ENCODE measurements around the gene CCN6.

CCN6 gene

GRCh38 chr6:112062966-112063365 lies 9.1 kb downstream of the CCN6 start:
- TF ChIP-seq, protein P1, sequence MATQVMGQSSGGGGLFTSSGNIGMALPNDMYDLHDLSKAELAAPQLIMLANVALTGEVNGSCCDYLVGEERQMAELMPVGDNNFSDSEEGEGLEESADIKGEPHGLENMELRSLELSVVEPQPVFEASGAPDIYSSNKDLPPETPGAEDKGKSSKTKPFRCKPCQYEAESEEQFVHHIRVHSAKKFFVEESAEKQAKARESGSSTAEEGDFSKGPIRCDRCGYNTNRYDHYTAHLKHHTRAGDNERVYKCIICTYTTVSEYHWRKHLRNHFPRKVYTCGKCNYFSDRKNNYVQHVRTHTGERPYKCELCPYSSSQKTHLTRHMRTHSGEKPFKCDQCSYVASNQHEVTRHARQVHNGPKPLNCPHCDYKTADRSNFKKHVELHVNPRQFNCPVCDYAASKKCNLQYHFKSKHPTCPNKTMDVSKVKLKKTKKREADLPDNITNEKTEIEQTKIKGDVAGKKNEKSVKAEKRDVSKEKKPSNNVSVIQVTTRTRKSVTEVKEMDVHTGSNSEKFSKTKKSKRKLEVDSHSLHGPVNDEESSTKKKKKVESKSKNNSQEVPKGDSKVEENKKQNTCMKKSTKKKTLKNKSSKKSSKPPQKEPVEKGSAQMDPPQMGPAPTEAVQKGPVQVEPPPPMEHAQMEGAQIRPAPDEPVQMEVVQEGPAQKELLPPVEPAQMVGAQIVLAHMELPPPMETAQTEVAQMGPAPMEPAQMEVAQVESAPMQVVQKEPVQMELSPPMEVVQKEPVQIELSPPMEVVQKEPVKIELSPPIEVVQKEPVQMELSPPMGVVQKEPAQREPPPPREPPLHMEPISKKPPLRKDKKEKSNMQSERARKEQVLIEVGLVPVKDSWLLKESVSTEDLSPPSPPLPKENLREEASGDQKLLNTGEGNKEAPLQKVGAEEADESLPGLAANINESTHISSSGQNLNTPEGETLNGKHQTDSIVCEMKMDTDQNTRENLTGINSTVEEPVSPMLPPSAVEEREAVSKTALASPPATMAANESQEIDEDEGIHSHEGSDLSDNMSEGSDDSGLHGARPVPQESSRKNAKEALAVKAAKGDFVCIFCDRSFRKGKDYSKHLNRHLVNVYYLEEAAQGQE (IDR thresholded peaks at IDR 0.05; ENCODE audit: low read depth): no peak
- TF ChIP-seq CREB1 (IDR thresholded peaks at IDR 0.05; ENCODE audit: low read depth) (no peak), RAD21 (IDR thresholded peaks at IDR 0.05; ENCODE audit: low read depth) (no peak), TCF12 (IDR thresholded peaks at IDR 0.05; ENCODE audit: low read depth) (no peak), USF1 (IDR thresholded peaks at IDR 0.05) (no peak), FOXM1 (IDR thresholded peaks at IDR 0.05; ENCODE audit: borderline replicate concordance, low read depth) (no peak), CEBPB (IDR thresholded peaks at IDR 0.05) (no peak), YY1 (IDR thresholded peaks at IDR 0.05; ENCODE audit: low read depth) (no peak), EGR1 (IDR thresholded peaks at IDR 0.05) (no peak), TAF1 (IDR thresholded peaks at IDR 0.05; ENCODE audit: low read depth) (no peak), MAX (IDR thresholded peaks at IDR 0.05) (no peak), TEAD4 (IDR thresholded peaks at IDR 0.05) (no peak), EP300 (IDR thresholded peaks at IDR 0.05; ENCODE audit: borderline replicate concordance) (no peak)

- TF ChIP-seq EGR1 (IDR thresholded peaks at IDR 0.05): no peak
- TF ChIP-seq, protein P1 (IDR thresholded peaks at IDR 0.05; ENCODE audit: low read depth): no peak
- TF ChIP-seq CEBPB (IDR thresholded peaks at IDR 0.05): no peak
- no peak for TF ChIP-seq CREB1 (IDR thresholded peaks at IDR 0.05; ENCODE audit: low read depth)
- no peak for TF ChIP-seq YY1 (IDR thresholded peaks at IDR 0.05; ENCODE audit: low read depth)
- no peak for TF ChIP-seq USF1 (IDR thresholded peaks at IDR 0.05)
These were observed 11.6 kb downstream of the CCN6 start for GRCh38 chr6:112065426-112065986.

GRCh38 chr6:112066606-112067005 lies 12.7 kb downstream of the CCN6 start:
- TF ChIP-seq ZBTB7A (IDR thresholded peaks at IDR 0.05; ENCODE audit: low read depth): no peak
- no peak for TF ChIP-seq CEBPB (IDR thresholded peaks at IDR 0.05)
- TF ChIP-seq EP300 (IDR thresholded peaks at IDR 0.05; ENCODE audit: borderline replicate concordance): no peak
- TF ChIP-seq USF1 (IDR thresholded peaks at IDR 0.05): no peak
- TF ChIP-seq YY1 (IDR thresholded peaks at IDR 0.05; ENCODE audit: low read depth): no peak
- TF ChIP-seq TEAD4 (IDR thresholded peaks at IDR 0.05): no peak
- no peak for TF ChIP-seq TAF1 (IDR thresholded peaks at IDR 0.05; ENCODE audit: low read depth)
- TF ChIP-seq TCF12 (IDR thresholded peaks at IDR 0.05; ENCODE audit: low read depth): no peak
- TF ChIP-seq NFIC (IDR thresholded peaks at IDR 0.05): no peak
- TF ChIP-seq, protein P1 (IDR thresholded peaks at IDR 0.05; ENCODE audit: low read depth): no peak

DNA sequence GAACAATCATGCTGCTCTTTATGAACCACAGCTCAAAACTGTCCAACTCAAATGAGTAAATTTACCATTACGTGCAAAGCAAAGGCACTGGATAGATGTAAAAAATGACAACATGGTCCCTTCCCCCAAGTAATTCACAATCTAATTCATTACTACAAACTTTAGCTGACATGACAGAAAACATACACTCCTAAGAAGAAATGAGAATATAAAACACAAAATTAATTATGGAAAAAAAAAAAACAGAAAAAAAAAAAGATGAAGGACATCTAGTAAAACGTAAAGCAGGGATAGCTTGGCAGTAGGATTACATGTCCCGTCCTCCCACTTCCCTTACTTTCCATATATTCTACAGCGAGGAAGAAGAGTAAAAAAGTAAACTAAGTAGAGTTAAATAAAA lies 27.7 kb downstream of the CCN6 start:
- TF ChIP-seq EGR1 (IDR thresholded peaks at IDR 0.05) (no peak), TAF1 (IDR thresholded peaks at IDR 0.05; ENCODE audit: low read depth) (no peak), FOXM1 (IDR thresholded peaks at IDR 0.05; ENCODE audit: borderline replicate concordance, low read depth) (no peak), NFIC (IDR thresholded peaks at IDR 0.05) (no peak), CREB1 (IDR thresholded peaks at IDR 0.05; ENCODE audit: low read depth) (no peak), YY1 (IDR thresholded peaks at IDR 0.05; ENCODE audit: low read depth) (no peak), MAX (IDR thresholded peaks at IDR 0.05) (no peak), TCF12 (IDR thresholded peaks at IDR 0.05; ENCODE audit: low read depth) (no peak), CEBPB (IDR thresholded peaks at IDR 0.05) (no peak), TEAD4 (IDR thresholded peaks at IDR 0.05) (no peak), RAD21 (IDR thresholded peaks at IDR 0.05; ENCODE audit: low read depth) (no peak), ZBTB7A (IDR thresholded peaks at IDR 0.05; ENCODE audit: low read depth) (no peak), EP300 (IDR thresholded peaks at IDR 0.05; ENCODE audit: borderline replicate concordance) (no peak), USF1 (IDR thresholded peaks at IDR 0.05) (no peak)
- TF ChIP-seq, protein P1 (IDR thresholded peaks at IDR 0.05; ENCODE audit: low read depth): no peak

Measured in Ishikawa (cell line).